Calu3 (cell line): ENCODE results near the gene YPEL1. TPM values are rescaled to one million over a fixed set of nuclear protein-coding genes. Genes with fewer than 3 reads are reported as not detected.
"Not testable (repeated sequence)": the region's sequence is repeated elsewhere in the genome, so short reads cannot be mapped to it uniquely, and the experiment has no call there.

Experiments used
- BruUV-seq: library from RNA; stranded (reverse); fragments of 400-500 nt; replicated peaks from 2 replicates; lab custom pipeline; 2021; lab: Mats Ljungman, UMichigan
- CTCF ChIA-PET: fragments of 300-600 bp; sonication (Branson Sonifier 250); formaldehyde crosslinking; loops from one replicate; lab custom pipeline; 2022; ENCODE audit warnings: antibody characterized with exemption; lab: Charles Lee
- DNase-seq: peaks from one replicate; pipeline ENCODE4 v3.0.0; 2022
- H3K27ac Mint-ChIP-seq: one replicate; pipeline ENCODE4 v1.8.0; 2022; ENCODE audit warnings: mixed read lengths; ENCODE audit not compliant: unreplicated experiment
- H3K27me3 Mint-ChIP-seq: one replicate; pipeline ENCODE4 v1.8.0; 2022; ENCODE audit warnings: mixed read lengths; ENCODE audit not compliant: unreplicated experiment
- H3K36me3 Mint-ChIP-seq: one replicate; pipeline ENCODE4 v1.8.0; 2022; ENCODE audit warnings: mild to moderate bottlenecking, moderate library complexity, mixed read lengths; ENCODE audit not compliant: insufficient read depth, unreplicated experiment
- H3K4me1 Mint-ChIP-seq: one replicate; pipeline ENCODE4 v1.8.0; 2022; ENCODE audit warnings: mild to moderate bottlenecking, low read depth, mixed read lengths; ENCODE audit not compliant: unreplicated experiment
- H3K4me3 Mint-ChIP-seq: one replicate; pipeline ENCODE4 v1.8.0; 2022; ENCODE audit warnings: mild to moderate bottlenecking, low read depth, moderate library complexity, mixed read lengths; ENCODE audit not compliant: unreplicated experiment
- H3K9me3 Mint-ChIP-seq: one replicate; pipeline ENCODE4 v1.8.0; 2022; ENCODE audit warnings: low read depth, mixed read lengths; ENCODE audit not compliant: unreplicated experiment
- CTCF ChIP-seq: fragments of 200-600 bp; IDR thresholded peaks from one replicate; pipeline ENCODE4 v1.8.0; 2022; ENCODE audit warnings: antibody characterized with exemption; ENCODE audit not compliant: unreplicated experiment
- intact Hi-C: fragments of 100-400 bp; cut with micrococcal nuclease; formaldehyde crosslinking; loops from one replicate; pipeline ENCODE4 v1.10.0; 2022; ENCODE audit not compliant: unreplicated experiment
- total RNA-seq: library from RNA; stranded (reverse); gene quantifications from 2 replicates; pipeline ENCODE4 v1.2.3, GENCODE V29; 2022

The YPEL1 gene
- total RNA-seq, 1 experiment from 2014 or later = 3.3 TPM

GRCh38 chr22:21734540-21735199 lies 924 bp downstream of the YPEL1 start:
- peak overlapping the region; percentile 79 for H3K4me3 Mint-ChIP-seq
- peaks cover 16% of the 10 kb centered on the region for H3K4me1 Mint-ChIP-seq
- BruUV-seq = TSS peak; percentile 75
- no peaks in the 10 kb centered on the region for H3K9me3 Mint-ChIP-seq
- DNase-seq = no peak
- intact Hi-C loops = no loop called here
- CTCF ChIA-PET = interaction anchor here (0.7 to 1.4 kb wide), 3 partner anchors 105 to 1720 kb away, joined by 3 to 7 read pairs (median 5); partner anchors contain the start of gene PPM1F
- peak overlapping the region; percentile 74 for H3K27ac Mint-ChIP-seq
- TF ChIP-seq CTCF = no peak
- H3K27me3 Mint-ChIP-seq = peaks cover 15% of the 10 kb centered on the region
- H3K36me3 Mint-ChIP-seq = peaks cover 8% of the 10 kb centered on the region

- Mint-ChIP-seq H3K4me1 (peaks cover 16% of the 10 kb centered on the region), H3K27ac (no peak overlapping the region), H3K9me3 (no peaks in the 10 kb centered on the region), H3K27me3 (no peaks in the 10 kb centered on the region), H3K36me3 (peaks cover 8% of the 10 kb centered on the region), H3K4me3 (no peak overlapping the region)
- DNase-seq = no peak
- CTCF ChIA-PET = no interaction called here
- intact Hi-C loops = no loop called here
- no TSS peak for BruUV-seq
- no peak for TF ChIP-seq CTCF
Measured at GRCh38 chr22:21731503-21731902, 4.1 kb downstream of the YPEL1 start.

- Mint-ChIP-seq H3K4me3 (no peak overlapping the region), H3K9me3 (no peaks in the 10 kb centered on the region), H3K4me1 (peaks cover 16% of the 10 kb centered on the region), H3K27me3 (no peaks in the 10 kb centered on the region), H3K36me3 (peaks cover 8% of the 10 kb centered on the region), H3K27ac (no peak overlapping the region)
- no peak for TF ChIP-seq CTCF
- DNase-seq = no peak
- CTCF ChIA-PET = interaction anchor here (0.6 kb wide), 1 partner anchor 44 kb away, joined by 6 read pairs; no protein-coding TSS in a partner anchor
- intact Hi-C loops = no loop called here
- BruUV-seq = no TSS peak
Measured at GRCh38 chr22:21730535-21731308, 4.9 kb downstream of the YPEL1 start.

GRCh38 chr22:21729184-21729583 lies 6.4 kb downstream of the YPEL1 start:
- H3K4me3 Mint-ChIP-seq, H3K27me3 Mint-ChIP-seq, DNase-seq, CTCF ChIA-PET, intact Hi-C loops, H3K27ac Mint-ChIP-seq, H3K36me3 Mint-ChIP-seq, H3K9me3 Mint-ChIP-seq, BruUV-seq, H3K4me1 Mint-ChIP-seq: not testable (repeated sequence)
